GM19467 (cell line): ENCODE measurements around the gene SLC25A20.
"Not testable (repeated sequence)": the region's sequence is repeated elsewhere in the genome, so short reads cannot be mapped to it uniquely, and the experiment has no call there.

Source experiments
- ATAC-seq: cut with Tn5 transposase; IDR thresholded peaks from one replicate; pipeline ENCODE4 v1.9.1; 2021; ENCODE audit warnings: mild to moderate bottlenecking, moderate library complexity; ENCODE audit not compliant: unreplicated experiment

SLC25A20 gene

GRCh38 chr3:48847504-48848423 lies 50.9 kb downstream of the SLC25A20 start, which contains the start of gene PRKAR2A:
TSS of gene PRKAR2A (minus strand) at chr3:48847874. CDS start at chr3:48847596, 278 bp downstream.
- peak; percentile 81 for ATAC-seq

DNA sequence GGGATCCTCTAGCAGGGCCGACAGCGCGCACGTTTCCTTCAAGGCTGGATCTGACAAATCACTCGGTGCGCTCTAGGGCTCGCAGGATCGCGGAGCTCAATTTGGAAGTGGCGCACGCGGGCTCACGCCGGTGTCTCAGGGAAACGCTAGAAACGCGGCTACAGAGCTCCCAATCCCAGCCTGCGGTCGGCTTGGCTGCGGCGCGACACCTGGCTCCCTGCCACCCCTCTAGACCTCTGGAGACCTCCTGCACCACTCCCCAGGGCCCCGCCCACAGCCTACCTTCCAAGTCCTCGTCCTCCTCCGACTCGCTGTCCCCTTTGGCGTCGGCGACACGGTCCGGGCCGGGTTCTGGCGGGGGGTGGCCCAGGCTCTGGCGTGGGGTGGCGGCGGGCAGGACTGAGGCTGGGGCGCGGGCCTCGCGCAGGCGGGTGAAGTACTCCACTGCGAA lies 51.6 kb downstream of the SLC25A20 start:
- peak; percentile 37 for ATAC-seq

GRCh38 chr3:48845170-48845569 lies 53.5 kb downstream of the SLC25A20 start:
- ATAC-seq = no peak

GRCh38 chr3:48837163-48837562 lies 61.5 kb downstream of the SLC25A20 start:
- ATAC-seq = no peak

DNA sequence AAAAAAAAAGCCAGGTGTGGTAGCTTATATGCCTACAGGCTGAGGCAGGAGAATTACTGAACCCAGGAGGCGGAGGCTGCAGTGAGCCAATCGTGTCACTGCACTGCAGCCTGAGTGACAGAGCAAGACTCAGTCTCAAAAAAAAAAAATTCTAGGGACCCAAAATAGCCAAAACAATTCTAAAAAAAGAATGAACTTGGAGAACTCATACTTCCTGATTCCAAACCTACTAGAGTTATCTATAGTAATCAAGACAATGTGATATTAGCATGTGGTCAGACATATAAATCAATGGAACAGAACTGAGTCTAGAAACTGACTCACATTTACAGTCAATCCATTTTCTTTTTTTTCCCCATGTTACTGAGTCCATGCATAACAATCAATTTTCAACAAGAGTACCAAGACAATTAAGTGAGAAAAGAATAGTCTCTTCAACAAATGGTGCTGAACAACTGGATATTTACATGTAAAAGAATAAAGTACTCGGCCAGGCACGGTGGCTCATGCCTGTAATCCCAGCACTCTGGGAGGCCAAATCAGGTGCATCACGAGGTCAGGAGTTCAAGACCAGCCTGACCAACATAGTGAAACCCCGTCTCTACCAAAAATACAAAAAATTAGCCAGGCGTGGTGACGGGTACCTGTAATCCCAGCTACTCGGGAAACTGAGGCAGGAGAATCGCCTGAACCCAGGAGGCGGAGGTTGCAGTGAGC lies 62.9 kb downstream of the SLC25A20 start:
- no peak for ATAC-seq

GRCh38 chr3:48832684-48833083 lies 66.0 kb downstream of the SLC25A20 start:
- no peak for ATAC-seq

- ATAC-seq = no peak
These were observed 68.0 kb downstream of the SLC25A20 start for GRCh38 chr3:48830715-48831114.

DNA sequence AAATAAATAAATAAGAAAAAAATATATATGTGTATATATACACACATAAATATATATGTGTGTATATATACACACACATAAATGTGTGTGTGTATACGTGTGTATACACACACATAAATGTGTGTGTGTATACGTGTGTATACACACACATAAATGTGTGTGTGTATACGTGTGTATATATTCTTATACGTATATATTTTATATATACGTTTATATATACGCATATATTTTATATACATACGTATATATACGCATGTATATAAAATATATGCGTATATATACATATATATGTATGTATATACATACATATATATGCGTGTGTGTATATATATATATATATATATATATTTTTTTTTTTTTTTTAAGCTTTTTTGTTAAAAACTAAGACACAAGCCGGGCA lies 69.2 kb downstream of the SLC25A20 start:
- ATAC-seq = not testable (repeated sequence)

GRCh38 chr3:48827874-48828273 lies 70.8 kb downstream of the SLC25A20 start:
- not testable (repeated sequence) for ATAC-seq

GRCh38 chr3:48826451-48826850 lies 72.2 kb downstream of the SLC25A20 start:
- no peak for ATAC-seq

DNA sequence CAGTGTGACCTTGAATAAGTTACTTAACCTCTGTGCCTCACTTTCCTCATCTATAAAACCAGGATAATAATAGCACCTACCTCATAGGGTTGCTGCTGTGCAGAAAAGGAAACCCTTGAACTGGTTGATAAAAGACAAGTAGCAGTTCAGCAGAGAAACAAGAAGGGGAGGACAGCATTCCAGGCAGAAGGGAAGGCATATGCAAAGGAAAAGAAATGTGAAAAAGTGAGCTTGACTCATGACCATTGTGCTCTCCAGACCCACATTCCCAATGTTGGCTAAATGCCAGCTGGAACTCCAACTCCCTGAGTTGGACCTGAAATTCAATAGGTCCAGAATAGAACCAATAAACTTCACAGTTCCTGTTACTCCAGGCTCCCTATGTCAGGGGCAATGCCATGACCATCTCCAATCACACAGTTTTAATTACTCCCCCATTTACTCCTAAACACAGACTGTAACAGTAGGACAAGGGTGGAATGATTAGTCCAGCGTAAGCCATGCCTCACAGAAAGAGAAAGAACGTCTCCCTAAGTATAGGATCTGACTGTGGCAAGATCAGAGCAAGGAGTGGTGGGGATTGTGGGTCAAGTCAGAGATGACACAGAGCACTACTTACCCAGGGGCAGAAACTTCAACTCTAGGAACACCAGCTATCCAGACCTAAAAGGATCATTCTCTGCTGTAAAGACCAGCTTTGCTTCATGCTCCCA lies 77.9 kb downstream of the SLC25A20 start:
- ATAC-seq = no peak

DNA sequence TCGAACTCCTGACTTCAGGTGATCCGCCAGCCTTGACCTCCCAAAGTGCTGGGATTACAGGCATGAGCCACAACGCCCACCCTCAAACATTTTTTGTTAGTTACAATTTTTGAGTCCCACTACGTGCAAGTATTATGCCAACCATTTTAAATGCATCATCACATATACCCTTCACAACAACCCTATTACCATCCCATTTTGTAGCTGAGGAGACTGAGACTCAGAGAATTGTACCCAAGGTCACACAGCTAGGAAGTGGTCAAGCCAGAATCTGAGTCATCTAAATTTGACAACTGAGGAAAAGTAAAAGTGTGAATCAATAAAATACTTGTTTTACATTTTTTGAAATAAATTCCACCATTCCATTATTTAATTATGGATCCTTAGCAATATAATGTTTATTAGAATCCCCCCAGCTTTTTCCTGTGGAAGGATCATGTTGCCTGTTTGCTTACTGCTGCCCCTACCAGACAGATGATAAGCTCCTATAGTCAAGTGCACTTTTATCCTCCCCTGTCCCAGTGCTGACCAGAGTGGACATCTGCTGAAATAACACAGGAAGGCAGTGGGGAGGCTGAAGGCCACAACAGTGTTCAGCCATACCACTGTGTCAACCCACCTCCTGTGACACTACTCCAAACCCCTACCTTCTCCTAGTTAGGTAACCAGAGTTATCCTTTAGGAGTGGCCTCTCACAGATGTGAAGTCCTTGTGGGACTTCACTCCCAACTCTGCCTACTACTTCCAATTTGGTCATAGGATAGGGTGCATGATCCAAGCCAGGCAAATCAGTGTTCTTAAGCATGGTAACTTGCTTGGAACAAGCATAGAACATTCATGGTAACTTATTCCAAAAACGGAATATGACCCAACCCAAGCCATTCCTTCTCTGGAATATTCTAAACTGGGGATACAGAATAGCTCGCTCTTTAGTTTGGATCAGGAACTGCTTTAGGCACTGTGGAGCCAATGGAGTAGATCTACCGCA lies 79.2 kb downstream of the SLC25A20 start:
- no peak for ATAC-seq

DNA sequence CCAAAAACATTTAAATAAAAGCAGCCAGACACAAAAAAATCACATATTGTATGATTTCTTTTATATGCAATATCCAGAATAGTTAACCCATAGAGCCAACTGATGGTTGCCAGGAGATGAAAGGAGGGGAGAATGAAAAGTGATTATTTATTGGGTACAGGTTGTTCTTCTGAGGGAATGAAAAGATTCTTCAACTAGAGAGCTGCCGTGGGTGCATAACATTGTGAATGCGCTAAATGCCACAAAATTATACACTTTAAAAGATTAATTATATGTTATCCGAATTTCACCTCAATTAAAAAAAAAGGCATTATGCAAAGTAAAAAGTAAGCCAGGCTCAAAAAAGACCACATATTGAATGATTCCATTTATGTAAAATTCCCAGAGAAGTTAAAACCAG lies 87.2 kb downstream of the SLC25A20 start:
- no peak for ATAC-seq
